K562 (cell line): ENCODE measurements around the gene LRRFIP2.

ENCODE experiments used
- FOXA1 ChIP-seq: fragments of 450-650 bp; IDR thresholded peaks from 2 replicates; pipeline ENCODE4 v1.6.1; 2016; ENCODE audit warnings: mild to moderate bottlenecking, borderline replicate concordance
- HDAC6 ChIP-seq: IDR thresholded peaks from 2 replicates; pipeline ENCODE4 v1.6.1; 2012; ENCODE audit warnings: low read depth, mild to moderate bottlenecking, control low read depth, inconsistent platforms, low read length, moderate library complexity
- KLF10 ChIP-seq: fragments of 250-450 bp; sonication (Bioruptor Pico); IDR thresholded peaks from 2 replicates; pipeline ENCODE4 v1.6.1; 2021; ENCODE audit warnings: matching md5 sums
- POLR2A ChIP-seq: fragments of 450-650 bp; conservative IDR thresholded peaks from 2 replicates; pipeline ENCODE4 v1.6.1; 2016
- TEAD1 ChIP-seq, 2 experiments: fragments of 450-650 bp in 1 of 2; sonication (generic) in 1 of 2; formaldehyde crosslinking; IDR thresholded peaks; 2 replicates each; pipeline versions ENCODE4 v1.4.0 to v1.8.0; 2020 to 2022; ENCODE audit warnings: mild to moderate bottlenecking in 2 of 2, missing genetic modification reagents in 1 of 2
- TF ChIP-seq, protein P1 (sequence below), 3 experiments: IDR thresholded peaks in 2 of 3; conservative IDR thresholded peaks in 1 of 3; 2 replicates each; pipeline ENCODE4 v1.5.1; 2011 to 2012; ENCODE audit warnings: low read length in 3 of 3, mild to moderate bottlenecking in 3 of 3, control low read depth in 2 of 3, improper control_type of control experiment in 1 of 3, inconsistent platforms in 1 of 3, low read depth in 1 of 3, mixed read lengths in 1 of 3, moderate library complexity in 1 of 3; ENCODE audit not compliant: insufficient read depth in 2 of 3
- TF ChIP-seq, protein P2 (sequence below): fragments of 250-450 bp; sonication (Bioruptor Pico); IDR thresholded peaks from 2 replicates; pipeline ENCODE4 v1.8.0; 2022; ENCODE audit warnings: moderate library complexity, mild to moderate bottlenecking, inconsistent platforms

DNA sequence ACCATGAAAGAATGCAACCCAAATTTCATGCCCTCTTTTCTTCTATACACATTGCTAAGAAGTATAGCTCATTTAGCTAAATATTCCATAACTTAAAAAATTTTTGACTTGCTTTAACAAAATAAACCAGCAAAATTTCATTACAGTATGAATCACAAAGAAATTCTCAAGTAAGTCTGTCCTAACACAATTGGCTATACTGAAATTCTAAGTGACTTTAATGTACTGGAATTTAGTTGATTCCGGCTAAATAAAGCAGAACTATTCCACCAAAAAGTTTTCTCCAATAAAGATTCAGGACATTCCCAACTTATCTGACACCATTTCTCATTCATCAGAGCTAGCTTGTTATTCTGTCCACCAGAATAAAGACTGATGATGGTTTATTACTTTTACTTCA is 23.8 kb downstream of the LRRFIP2 start:
- TF ChIP-seq KLF10 (CRISPR knock-in tag) (no peak), TEAD1 (CRISPR knock-in tag; IDR thresholded peaks at IDR 0.05) (no peak), HDAC6 (no peak), FOXA1 (no peak), POLR2A (no peak)
- TF ChIP-seq, protein P1, sequence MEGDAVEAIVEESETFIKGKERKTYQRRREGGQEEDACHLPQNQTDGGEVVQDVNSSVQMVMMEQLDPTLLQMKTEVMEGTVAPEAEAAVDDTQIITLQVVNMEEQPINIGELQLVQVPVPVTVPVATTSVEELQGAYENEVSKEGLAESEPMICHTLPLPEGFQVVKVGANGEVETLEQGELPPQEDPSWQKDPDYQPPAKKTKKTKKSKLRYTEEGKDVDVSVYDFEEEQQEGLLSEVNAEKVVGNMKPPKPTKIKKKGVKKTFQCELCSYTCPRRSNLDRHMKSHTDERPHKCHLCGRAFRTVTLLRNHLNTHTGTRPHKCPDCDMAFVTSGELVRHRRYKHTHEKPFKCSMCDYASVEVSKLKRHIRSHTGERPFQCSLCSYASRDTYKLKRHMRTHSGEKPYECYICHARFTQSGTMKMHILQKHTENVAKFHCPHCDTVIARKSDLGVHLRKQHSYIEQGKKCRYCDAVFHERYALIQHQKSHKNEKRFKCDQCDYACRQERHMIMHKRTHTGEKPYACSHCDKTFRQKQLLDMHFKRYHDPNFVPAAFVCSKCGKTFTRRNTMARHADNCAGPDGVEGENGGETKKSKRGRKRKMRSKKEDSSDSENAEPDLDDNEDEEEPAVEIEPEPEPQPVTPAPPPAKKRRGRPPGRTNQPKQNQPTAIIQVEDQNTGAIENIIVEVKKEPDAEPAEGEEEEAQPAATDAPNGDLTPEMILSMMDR (IDR thresholded peaks at IDR 0.05 in 2 of 3, conservative IDR thresholded peaks at IDR 0.05 in 1 of 3; ENCODE audit: insufficient read depth in 2 of 3, low read depth in 1 of 3, low read length in 3 of 3): no peak
- TF ChIP-seq, protein P2, sequence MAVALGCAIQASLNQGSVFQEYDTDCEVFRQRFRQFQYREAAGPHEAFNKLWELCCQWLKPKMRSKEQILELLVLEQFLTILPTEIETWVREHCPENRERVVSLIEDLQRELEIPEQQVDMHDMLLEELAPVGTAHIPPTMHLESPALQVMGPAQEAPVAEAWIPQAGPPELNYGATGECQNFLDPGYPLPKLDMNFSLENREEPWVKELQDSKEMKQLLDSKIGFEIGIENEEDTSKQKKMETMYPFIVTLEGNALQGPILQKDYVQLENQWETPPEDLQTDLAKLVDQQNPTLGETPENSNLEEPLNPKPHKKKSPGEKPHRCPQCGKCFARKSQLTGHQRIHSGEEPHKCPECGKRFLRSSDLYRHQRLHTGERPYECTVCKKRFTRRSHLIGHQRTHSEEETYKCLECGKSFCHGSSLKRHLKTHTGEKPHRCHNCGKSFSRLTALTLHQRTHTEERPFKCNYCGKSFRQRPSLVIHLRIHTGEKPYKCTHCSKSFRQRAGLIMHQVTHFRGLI (CRISPR knock-in tag): no peak
